ENCODE measurements around the gene SLC16A14. TPM values are rescaled to one million over a fixed set of nuclear protein-coding genes. Genes with fewer than 3 reads are reported as not detected.
A peak's percentile ranks its signal among the peaks of the same experiment; 100 is the strongest.

Gene SLC16A14
- total and polyA plus RNA-seq, 10 of the 15 experiments (the other 5 are each of a cell fraction or from before 2014, with no cell fraction given): 0.87 to 6.4 (median 4.1) TPM; not detected in 1

GRCh38 chr2:230000118-230000841 is 68.4 kb downstream of the SLC16A14 start (continued):
- 0 out of 2 replicates have a peak, but pooled peaks have one; percentile 77 for TF ChIP-seq CBX5 (IDR thresholded peaks at IDR 0.05; ENCODE audit: low read depth)
- no peak for TF ChIP-seq CTCF (IDR thresholded peaks at IDR 0.05 in 2 of 3, conservative IDR thresholded peaks at IDR 0.05 in 1 of 3; ENCODE audit: control insufficient read depth in 2 of 3, extremely low read depth in 1 of 3, insufficient read depth in 1 of 3, low read depth in 3 of 3, low read length in 3 of 3)
- no peak for TF ChIP-seq CREB1 (IDR thresholded peaks at IDR 0.05; ENCODE audit: low read depth)
- TF ChIP-seq RBBP5 (conservative IDR thresholded peaks at IDR 0.05): no peak
- TF ChIP-seq PRDM15 (CRISPR knock-in tag; IDR thresholded peaks at IDR 0.05): no peak
- TF ChIP-seq GABPA (IDR thresholded peaks at IDR 0.05; ENCODE audit: low read depth): no peak
- no peak for TF ChIP-seq YY1 (IDR thresholded peaks at IDR 0.05; ENCODE audit: low read depth, low read length)
- TF ChIP-seq HDAC2 (IDR thresholded peaks at IDR 0.05): no peak
- no peak for TF ChIP-seq ZBTB33 (IDR thresholded peaks at IDR 0.05)
- peak; percentile 71; the same call in 1 of the 2 replicates for TF ChIP-seq NFIC (IDR thresholded peaks at IDR 0.05; ENCODE audit: low read depth, low read length)
- TF ChIP-seq NR2C1 (IDR thresholded peaks at IDR 0.05): no peak
- no peak for TF ChIP-seq ZSCAN29 (IDR thresholded peaks at IDR 0.05)
- no peak for TF ChIP-seq EZH2 (IDR thresholded peaks at IDR 0.05; ENCODE audit: borderline replicate concordance, control insufficient read depth, low read depth, low read length)
- no peak for TF ChIP-seq FOXK2 (IDR thresholded peaks at IDR 0.05)
- TF ChIP-seq ZNF217 (IDR thresholded peaks at IDR 0.05): no peak
- peak; percentile 84 for TF ChIP-seq DPF2 (IDR thresholded peaks at IDR 0.05)
- TF ChIP-seq TBL1XR1 (IDR thresholded peaks at IDR 0.05; ENCODE audit: low read depth, low read length): no peak
- TF ChIP-seq ETV6 (conservative IDR thresholded peaks at IDR 0.05 in 1 of 2, IDR thresholded peaks at IDR 0.05 in 1 of 2; ENCODE audit: borderline replicate concordance in 1 of 2, low read depth in 1 of 2): peak in 1 of 2 experiments; percentile 96; a peak in 2 of 4 replicates
- no peak for TF ChIP-seq ZBED1 (IDR thresholded peaks at IDR 0.05; ENCODE audit: borderline replicate concordance)
- TF ChIP-seq MTA3 (IDR thresholded peaks at IDR 0.05; ENCODE audit: borderline replicate concordance, low read length): peak; percentile 47; the same call in 1 of the 2 replicates
- no peak for TF ChIP-seq ATF3 (IDR thresholded peaks at IDR 0.05; ENCODE audit: borderline replicate concordance, extremely low read depth, low read depth, low read length)

All from GM12878 (cell line).